Endothelial cell of umbilical vein (primary cell): ENCODE measurements around the gene XYLT1. TPM values are rescaled to one million over a fixed set of nuclear protein-coding genes. Genes with fewer than 3 reads are reported as not detected.

Experiments
- BruUV-seq: library from RNA; stranded (reverse); fragments of 400-500 nt; replicated peaks from 2 replicates; lab custom pipeline; 2021; lab: Mats Ljungman, UMichigan
- CTCF ChIA-PET: fragments of 300-600, 350-600 bp; sonication (Branson Sonifier 250); formaldehyde crosslinking; loops from one replicate; lab custom pipeline; 2021; ENCODE audit warnings: antibody characterized with exemption, inconsistent platforms; lab: Charles Lee
- POLR2A ChIA-PET: fragments of 300-600, 350-600 bp; sonication (Branson Sonifier 250); formaldehyde crosslinking; loops from one replicate; lab custom pipeline; 2021; ENCODE audit warnings: antibody characterized with exemption, inconsistent platforms; lab: Charles Lee
- DNase-seq: peaks from one replicate; pipeline ENCODE4 v3.0.0-alpha.2; 2011; ENCODE audit warnings: low read depth, low spot score
- FAIRE-seq: peaks from 2 replicates; lab custom pipeline; 2011; peaks lifted over from hg19 to GRCh38; lab: Jason Lieb, UNC
- H2AFZ ChIP-seq: 2 replicates; pipeline ENCODE4 v1.6.0; 2012; ENCODE audit warnings: low read depth, low read length, control low read depth, inconsistent platforms
- H3K27ac ChIP-seq: 2 replicates; pipeline ENCODE4 v1.5.1; 2011; ENCODE audit warnings: low read depth, mild to moderate bottlenecking, control low read depth, low read length, moderate library complexity; ENCODE audit not compliant: insufficient read depth
- H3K27me3 ChIP-seq, 2 experiments: 2 replicates each; pipeline versions ENCODE4 v1.6.0 to v1.6.1; 2011; ENCODE audit warnings: low read length in 2 of 2, mixed read lengths in 1 of 2; ENCODE audit not compliant: control insufficient read depth in 2 of 2, insufficient read depth in 2 of 2
- H3K36me3 ChIP-seq, 2 experiments: 2 replicates in 1 of 2; 3 replicates in 1 of 2; pipeline ENCODE4 v1.5.1; 2011; ENCODE audit warnings: low read length in 2 of 2, mild to moderate bottlenecking in 1 of 2, moderate library complexity in 1 of 2; ENCODE audit not compliant: control insufficient read depth in 2 of 2, insufficient read depth in 2 of 2; ENCODE audit errors: extremely low read depth in 1 of 2
- H3K4me1 ChIP-seq: 3 replicates; pipeline ENCODE4 v1.5.1; 2011; ENCODE audit warnings: mild to moderate bottlenecking, low read length; ENCODE audit not compliant: control insufficient read depth, insufficient read depth; ENCODE audit errors: extremely low read depth
- H3K4me2 ChIP-seq: 2 replicates; pipeline ENCODE4 v1.6.1; 2011; ENCODE audit warnings: low read length, control low read depth, mixed read lengths; ENCODE audit not compliant: insufficient read depth
- H3K4me3 ChIP-seq, 3 experiments: fragments of 200-600 bp in 1 of 3; sonication (generic), shearing (Covaris generic) in 1 of 3; replicated peaks in 1 of 3; 2 replicates each; pipeline ENCODE4 v1.5.1; 2011 to 2016; ENCODE audit warnings: control low read depth in 3 of 3, low read length in 3 of 3, mild to moderate bottlenecking in 2 of 3, inconsistent platforms in 1 of 3, low read depth in 1 of 3, moderate library complexity in 1 of 3; ENCODE audit not compliant: insufficient read depth in 1 of 3
- H3K79me2 ChIP-seq: 2 replicates; pipeline ENCODE4 v1.6.0; 2012; ENCODE audit warnings: low read length, inconsistent platforms; ENCODE audit not compliant: control insufficient read depth, insufficient read depth
- H3K9ac ChIP-seq: replicated peaks from 2 replicates; pipeline ENCODE3; 2011; ENCODE audit warnings: low read length, control low read depth; ENCODE audit not compliant: insufficient read depth; ENCODE audit errors: extremely low read depth
- H3K9me1 ChIP-seq: replicated peaks from 3 replicates; pipeline ENCODE4 v1.6.0; 2011; ENCODE audit warnings: mild to moderate bottlenecking, low read length; ENCODE audit not compliant: control insufficient read depth, insufficient read depth; ENCODE audit errors: extremely low read depth
- H3K9me3 ChIP-seq: replicated peaks from 2 replicates; pipeline ENCODE4 v1.5.1; 2012; ENCODE audit warnings: low read length, inconsistent platforms; ENCODE audit not compliant: control insufficient read depth, insufficient read depth
- H4K20me1 ChIP-seq: replicated peaks from 2 replicates; pipeline ENCODE3; 2011; ENCODE audit warnings: mild to moderate bottlenecking, low read length; ENCODE audit not compliant: control insufficient read depth, insufficient read depth; ENCODE audit errors: extremely low read depth
- CTCF ChIP-seq, 2 donors: IDR thresholded peaks; 1 replicate in 1 of 2; 2 replicates in 1 of 2; pipeline ENCODE4 v1.5.1; 2011; ENCODE audit warnings: low read length in 2 of 2, mild to moderate bottlenecking in 2 of 2, moderate library complexity in 2 of 2, control low read depth in 1 of 2, inconsistent platforms in 1 of 2, low read depth in 1 of 2; ENCODE audit not compliant: insufficient read depth in 1 of 2; ENCODE audit errors: extremely low read depth in 1 of 2
- EZH2 ChIP-seq: IDR thresholded peaks from 2 replicates; pipeline ENCODE4 v1.6.1; 2012; ENCODE audit warnings: borderline replicate concordance, low read depth, mild to moderate bottlenecking, moderate library complexity, low read length, inconsistent platforms; ENCODE audit not compliant: severe bottlenecking
- FOS ChIP-seq: IDR thresholded peaks from 2 replicates; pipeline ENCODE4 v1.6.1; 2011; ENCODE audit warnings: mild to moderate bottlenecking, low read length, moderate library complexity, borderline replicate concordance; ENCODE audit not compliant: insufficient read depth
- GATA2 ChIP-seq: IDR thresholded peaks from 2 replicates; pipeline ENCODE4 v1.7.0; 2011; ENCODE audit warnings: low read depth, mild to moderate bottlenecking, moderate library complexity, mixed read lengths, low read length; ENCODE audit not compliant: insufficient read length, insufficient read depth
- JUN ChIP-seq: IDR thresholded peaks from 2 replicates; pipeline ENCODE4 v1.6.1; 2011; ENCODE audit warnings: borderline replicate concordance, low read depth; ENCODE audit not compliant: insufficient read length, insufficient read depth
- MYC ChIP-seq: IDR thresholded peaks from one replicate; pipeline ENCODE4 v1.6.1; 2011; ENCODE audit warnings: mild to moderate bottlenecking, low read depth, low read length
- POLR2A ChIP-seq: IDR thresholded peaks from 2 replicates; pipeline ENCODE4 v1.6.1; 2012; ENCODE audit warnings: low read depth, mild to moderate bottlenecking, control low read depth, low read length
- POLR2AphosphoS5 ChIP-seq: IDR thresholded peaks from 2 replicates; pipeline ENCODE4 v1.6.1; 2012; ENCODE audit warnings: low read depth, mild to moderate bottlenecking, control low read depth, low read length, moderate library complexity; ENCODE audit not compliant: insufficient read depth
- dilution Hi-C: fragments of 300-500 bp; cut with MboI; formaldehyde crosslinking; loops from one replicate; pipeline ENCODE4 v1.15.0; 2019; ENCODE audit warnings: low sequenced_read_pairs; ENCODE audit not compliant: extremely low pct_ligation_motif_present
- intact Hi-C: fragments of 100-400 bp; cut with micrococcal nuclease; formaldehyde crosslinking; loops from one replicate; pipeline ENCODE4 v1.10.0; 2022
- polyA plus RNA-seq, 4 experiments: library from polyadenylated mRNA; depleted of rRNA in 3 of 4; stranded (reverse) in 3 of 4; unstranded in 1 of 4; fragments of >200 nt; gene quantifications; 2 replicates each; pipeline versions ENCODE4 v1.2.1 to v1.2.3, GENCODE V29; 2011 to 2012; ENCODE audit warnings: missing spikeins in 1 of 4
- total RNA-seq: library from RNA; stranded (reverse); gene quantifications from 2 replicates; pipeline ENCODE4 v1.2.3, GENCODE V29; 2021
- TF ChIP-seq, protein P1 (sequence below): IDR thresholded peaks from 2 replicates; pipeline ENCODE4 v1.6.1; 2011; ENCODE audit not compliant: insufficient read depth, insufficient read length

Gene XYLT1
- total and polyA plus RNA-seq, 2 donors (not counting 3 experiments of a cell fraction or from before 2014, with no cell fraction given): 0.63 to 2.9 TPM

GRCh38 chr16:17307504-17307903, 163.3 kb downstream of the XYLT1 start:
- TF ChIP-seq, protein P1, sequence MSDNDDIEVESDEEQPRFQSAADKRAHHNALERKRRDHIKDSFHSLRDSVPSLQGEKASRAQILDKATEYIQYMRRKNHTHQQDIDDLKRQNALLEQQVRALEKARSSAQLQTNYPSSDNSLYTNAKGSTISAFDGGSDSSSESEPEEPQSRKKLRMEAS: no peak
- TF ChIP-seq CTCF (IDR thresholded peaks at IDR 0.05; ENCODE audit: extremely low read depth in 1 of 2, insufficient read depth in 1 of 2, low read depth in 1 of 2, low read length in 2 of 2): no peak
- TF ChIP-seq FOS: no peak
- TF ChIP-seq GATA2: no peak
- TF ChIP-seq MYC: no peak
- no peak for TF ChIP-seq POLR2A
- TF ChIP-seq JUN: no peak
- no peak for TF ChIP-seq POLR2AphosphoS5
- no peak for TF ChIP-seq EZH2
- dilution Hi-C loops: no loop called here
- BruUV-seq: no TSS peak
- Histone ChIP-seq H3K36me3 (no peaks in the 10 kb centered on the region), H3K27ac (no peak overlapping the region), H3K9me1 (no peaks in the 10 kb centered on the region), H3K9ac (no peak overlapping the region), H3K4me3 (no peak overlapping the region), H3K9me3 (no peaks in the 10 kb centered on the region), H3K4me2 (no peak overlapping the region), H3K27me3 (no peaks in the 10 kb centered on the region), H4K20me1 (no peaks in the 10 kb centered on the region), H3K4me1 (no peaks in the 10 kb centered on the region), H2AFZ (no peak overlapping the region), H3K79me2 (no peaks in the 10 kb centered on the region)
- ChIA-PET CTCF (no interaction called here), POLR2A (no interaction called here)
- intact Hi-C loops: loop anchor here (10.0 kb wide), 1 partner anchor 157 kb away; no protein-coding TSS in a partner anchor
- DNase-seq: no peak
- no peak for FAIRE-seq
